ENCODE results near the gene SHISA4.
"Not testable (repeated sequence)": the region's sequence is repeated elsewhere in the genome, so short reads cannot be mapped to it uniquely, and the experiment has no call there.

SHISA4 gene

GRCh38 chr1:201933840-201934430, 45.2 kb downstream of the SHISA4 start:
- no peak for FAIRE-seq

GRCh38 chr1:201937624-201938213, 49.0 kb downstream of the SHISA4 start:
- FAIRE-seq: no peak

GRCh38 chr1:201938440-201939035, 49.8 kb downstream of the SHISA4 start:
- FAIRE-seq: no peak

GRCh38 chr1:201939148-201939547, 50.5 kb downstream of the SHISA4 start:
- no peak for FAIRE-seq

GRCh38 chr1:201939574-201939973, 50.9 kb downstream of the SHISA4 start:
- no peak for FAIRE-seq

- FAIRE-seq: not testable (repeated sequence)
Observed at GRCh38 chr1:201940316-201940715, 51.6 kb downstream of the SHISA4 start.

GRCh38 chr1:201941420-201942128, 52.9 kb downstream of the SHISA4 start:
- FAIRE-seq: no peak

GRCh38 chr1:201942129-201942495, 53.4 kb downstream of the SHISA4 start:
- no peak for FAIRE-seq
